ENCODE measurements around the gene GRIK3. TPM values are rescaled to one million over a fixed set of nuclear protein-coding genes. Genes with fewer than 3 reads are reported as not detected.

The GRIK3 gene
- total RNA-seq, 2 donors from 2014 or later: 0.14 TPM

DNA sequence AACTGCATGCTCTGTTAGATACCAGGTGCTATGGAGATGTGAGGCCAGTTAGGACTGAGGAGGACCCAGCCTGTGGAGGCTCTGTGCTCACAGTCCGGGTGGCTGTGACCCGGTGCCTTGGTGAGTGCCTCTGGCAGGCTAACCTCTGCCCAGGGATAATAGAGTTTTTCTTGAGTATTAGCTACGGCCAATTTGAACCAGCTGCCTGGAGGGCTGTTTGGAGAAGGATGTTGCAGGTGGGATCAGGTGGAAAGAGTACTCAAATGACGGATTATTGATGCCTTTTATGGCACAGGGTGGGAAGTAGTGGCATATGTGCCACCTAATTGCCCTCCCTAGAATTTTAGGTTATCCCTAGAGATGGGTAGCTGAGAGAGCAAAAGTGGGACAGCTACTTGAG is 182.7 kb downstream of the GRIK3 start:
- Histone ChIP-seq H3K4me1 (ENCODE audit: control insufficient read depth in 1 of 2, low read depth in 2 of 2) (no peaks in the 10 kb centered on the region), H3K9me3 (no peaks in the 10 kb centered on the region), H3K36me3 (no peaks in the 10 kb centered on the region), H3K4me3 (no peak overlapping the region), H3K27ac (no peak overlapping the region), H3K27me3 (replicated peaks; ENCODE audit: insufficient read depth) (no peaks in the 10 kb centered on the region)
- TF ChIP-seq, protein P1, sequence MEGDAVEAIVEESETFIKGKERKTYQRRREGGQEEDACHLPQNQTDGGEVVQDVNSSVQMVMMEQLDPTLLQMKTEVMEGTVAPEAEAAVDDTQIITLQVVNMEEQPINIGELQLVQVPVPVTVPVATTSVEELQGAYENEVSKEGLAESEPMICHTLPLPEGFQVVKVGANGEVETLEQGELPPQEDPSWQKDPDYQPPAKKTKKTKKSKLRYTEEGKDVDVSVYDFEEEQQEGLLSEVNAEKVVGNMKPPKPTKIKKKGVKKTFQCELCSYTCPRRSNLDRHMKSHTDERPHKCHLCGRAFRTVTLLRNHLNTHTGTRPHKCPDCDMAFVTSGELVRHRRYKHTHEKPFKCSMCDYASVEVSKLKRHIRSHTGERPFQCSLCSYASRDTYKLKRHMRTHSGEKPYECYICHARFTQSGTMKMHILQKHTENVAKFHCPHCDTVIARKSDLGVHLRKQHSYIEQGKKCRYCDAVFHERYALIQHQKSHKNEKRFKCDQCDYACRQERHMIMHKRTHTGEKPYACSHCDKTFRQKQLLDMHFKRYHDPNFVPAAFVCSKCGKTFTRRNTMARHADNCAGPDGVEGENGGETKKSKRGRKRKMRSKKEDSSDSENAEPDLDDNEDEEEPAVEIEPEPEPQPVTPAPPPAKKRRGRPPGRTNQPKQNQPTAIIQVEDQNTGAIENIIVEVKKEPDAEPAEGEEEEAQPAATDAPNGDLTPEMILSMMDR (IDR thresholded peaks at IDR 0.05): no peak
- DNase-seq (ENCODE audit: low spot score) (no peak), ATAC-seq (ENCODE audit: insufficient number of reproducible peaks, low FRiP score, low read depth) (no peak)

DNA sequence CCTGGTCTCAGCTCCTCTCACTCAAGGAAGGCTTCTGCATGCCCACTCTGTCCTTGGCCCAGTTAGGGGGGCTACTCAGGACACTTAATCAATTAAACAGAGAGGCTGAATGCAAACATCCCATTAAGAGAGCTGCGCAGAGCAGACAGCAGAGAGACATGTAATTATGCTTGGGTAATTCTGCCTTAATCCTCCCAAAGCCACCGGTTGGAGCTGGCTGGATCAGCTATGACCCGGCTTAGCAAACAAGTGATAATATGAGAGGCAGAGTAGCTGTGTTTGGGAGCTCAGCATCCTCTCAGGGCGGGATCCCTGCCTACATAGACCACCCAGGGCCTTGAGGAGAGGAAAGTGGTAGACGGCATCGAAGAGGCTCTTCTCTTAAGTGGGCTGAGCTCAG is 183.2 kb downstream of the GRIK3 start:
- TF ChIP-seq, protein P1 (IDR thresholded peaks at IDR 0.05): no peak
- DNase-seq (ENCODE audit: low spot score) (no peak), ATAC-seq (ENCODE audit: insufficient number of reproducible peaks, low FRiP score, low read depth) (no peak)
- no peaks in the 10 kb centered on the region for H3K36me3 ChIP-seq
- no peaks in the 10 kb centered on the region for H3K9me3 ChIP-seq
- no peaks in the 10 kb centered on the region for H3K4me1 ChIP-seq (ENCODE audit: control insufficient read depth in 1 of 2, low read depth in 2 of 2)
- no peaks in the 10 kb centered on the region for H3K27me3 ChIP-seq (replicated peaks; ENCODE audit: insufficient read depth)
- no peak overlapping the region for H3K4me3 ChIP-seq
- H3K27ac ChIP-seq: no peak overlapping the region

DNA sequence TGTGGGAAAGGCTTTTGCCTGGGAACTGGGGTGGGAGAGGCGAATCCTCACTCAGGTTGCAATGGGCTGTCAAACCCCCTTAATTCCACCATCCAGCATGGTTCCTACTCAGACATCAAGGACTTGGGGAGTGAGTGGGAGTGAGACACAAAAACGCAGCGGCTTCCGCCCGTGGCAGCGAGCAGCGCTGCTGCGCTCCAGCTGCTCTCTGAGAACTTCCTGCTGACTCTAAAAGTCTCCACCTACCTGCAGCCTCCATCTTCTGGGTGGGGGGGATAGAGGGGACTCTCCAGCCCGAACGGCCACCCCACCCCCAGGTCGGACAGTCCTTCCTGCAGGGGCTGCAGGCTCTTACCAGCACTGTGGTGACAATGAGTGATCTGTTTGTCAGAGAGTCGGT is 184.4 kb downstream of the GRIK3 start:
- H3K4me1 ChIP-seq (ENCODE audit: control insufficient read depth in 1 of 2, low read depth in 2 of 2): no peaks in the 10 kb centered on the region
- no peaks in the 10 kb centered on the region for H3K9me3 ChIP-seq
- no peaks in the 10 kb centered on the region for H3K27me3 ChIP-seq (replicated peaks; ENCODE audit: insufficient read depth)
- no peak overlapping the region for H3K4me3 ChIP-seq
- H3K36me3 ChIP-seq: no peaks in the 10 kb centered on the region
- DNase-seq (ENCODE audit: low spot score) (no peak), ATAC-seq (ENCODE audit: insufficient number of reproducible peaks, low FRiP score, low read depth) (no peak)
- TF ChIP-seq, protein P1 (IDR thresholded peaks at IDR 0.05): no peak
- no peak overlapping the region for H3K27ac ChIP-seq

DNA sequence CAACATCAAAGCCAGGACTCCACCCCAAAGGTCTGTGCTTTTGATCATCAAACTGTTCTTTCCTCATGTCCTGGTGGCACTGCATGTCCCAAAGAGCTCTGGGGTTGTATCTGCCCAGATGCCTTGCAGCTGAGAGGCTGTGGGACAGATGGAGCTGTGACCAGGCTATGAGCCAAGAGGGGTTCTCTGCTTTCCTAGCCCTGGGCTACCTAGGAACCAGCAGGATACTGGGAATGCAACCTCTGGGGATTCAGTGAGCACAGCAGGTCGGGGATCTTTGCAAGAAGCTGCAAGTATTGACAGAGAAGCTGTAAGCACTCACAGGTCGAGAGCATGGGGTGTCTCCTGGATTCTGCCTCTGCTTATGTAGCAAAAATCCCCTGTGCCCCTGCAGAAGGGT is 186.6 kb downstream of the GRIK3 start:
- Histone ChIP-seq H3K4me3 (no peak overlapping the region), H3K27ac (no peak overlapping the region), H3K36me3 (no peaks in the 10 kb centered on the region), H3K27me3 (replicated peaks; ENCODE audit: insufficient read depth) (no peaks in the 10 kb centered on the region), H3K4me1 (ENCODE audit: control insufficient read depth in 1 of 2, low read depth in 2 of 2) (no peaks in the 10 kb centered on the region), H3K9me3 (no peaks in the 10 kb centered on the region)
- ATAC-seq (ENCODE audit: insufficient number of reproducible peaks, low FRiP score, low read depth) (no peak), DNase-seq (ENCODE audit: low spot score) (no peak)
- TF ChIP-seq, protein P1 (IDR thresholded peaks at IDR 0.05): no peak

DNA sequence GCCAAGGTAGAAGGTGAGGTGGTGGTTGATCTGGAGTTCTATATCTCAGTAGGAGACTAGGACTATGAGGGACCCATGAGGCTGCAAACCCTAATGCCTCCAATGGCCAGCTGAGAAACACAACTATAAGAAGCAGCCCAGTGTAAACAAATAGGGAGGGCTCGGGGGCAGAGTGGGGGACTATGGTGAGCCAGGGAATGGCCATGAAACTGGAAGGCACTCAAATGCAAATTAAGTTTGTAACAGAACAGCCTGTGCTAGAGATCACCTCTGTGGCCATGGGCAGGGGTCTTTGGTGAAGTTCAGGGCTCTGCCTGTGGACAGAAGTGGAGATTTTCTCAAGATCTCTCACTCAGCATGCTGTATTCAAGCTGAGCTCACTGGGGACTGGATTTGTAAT is 187.1 kb downstream of the GRIK3 start:
- no peak overlapping the region for H3K27ac ChIP-seq
- H3K27me3 ChIP-seq (replicated peaks; ENCODE audit: insufficient read depth): no peaks in the 10 kb centered on the region
- ATAC-seq (ENCODE audit: insufficient number of reproducible peaks, low FRiP score, low read depth): no peak
- no peaks in the 10 kb centered on the region for H3K4me1 ChIP-seq (ENCODE audit: control insufficient read depth in 1 of 2, low read depth in 2 of 2)
- H3K36me3 ChIP-seq: no peaks in the 10 kb centered on the region
- H3K4me3 ChIP-seq: no peak overlapping the region
- TF ChIP-seq, protein P1 (IDR thresholded peaks at IDR 0.05): no peak
- H3K9me3 ChIP-seq: no peaks in the 10 kb centered on the region
- no peak for DNase-seq (ENCODE audit: low spot score)

Data from thoracic aorta (tissue), 2 donors.